A673 (cell line): ENCODE measurements around the gene DIPK1C. TPM values are rescaled to one million over a fixed set of nuclear protein-coding genes. Genes with fewer than 3 reads are reported as not detected.

Experiments
- BruUV-seq: library from RNA; stranded (reverse); fragments of 400-500 nt; replicated peaks from 2 replicates; lab custom pipeline; 2021; lab: Mats Ljungman, UMichigan
- CTCF ChIA-PET: fragments of 300-600 bp; sonication (Branson Sonifier 250); formaldehyde crosslinking; loops from one replicate; lab custom pipeline; 2022; ENCODE audit warnings: antibody characterized with exemption; lab: Charles Lee
- POLR2A ChIA-PET: fragments of 300-600 bp; sonication (Branson Sonifier 250); formaldehyde crosslinking; loops from one replicate; lab custom pipeline; 2022; ENCODE audit warnings: antibody characterized with exemption; ENCODE audit not compliant: low non-redundant PET; lab: Charles Lee
- DNase-seq: peaks from one replicate; pipeline ENCODE4 v3.0.0-alpha.2; 2015; ENCODE audit warnings: low spot score
- H3K27ac ChIP-seq: fragments of 200-600 bp; sonication (generic); 2 replicates; pipeline ENCODE4 v1.5.1; 2016; ENCODE audit warnings: mixed run types, low read depth, mild to moderate bottlenecking, mixed read lengths, antibody characterized with exemption, low read length; ENCODE audit not compliant: poor library complexity, severe bottlenecking
- H3K27me3 ChIP-seq: fragments of 200-600 bp; sonication (generic); replicated peaks from 2 replicates; pipeline ENCODE4 v1.6.1; 2017; ENCODE audit warnings: mixed run types, low read depth, mild to moderate bottlenecking, mixed read lengths, antibody characterized with exemption, low read length; ENCODE audit not compliant: insufficient read depth, poor library complexity
- H3K36me3 ChIP-seq: fragments of 200-600 bp; sonication (generic); 2 replicates; pipeline ENCODE4 v1.6.1; 2016; ENCODE audit warnings: mixed run types, mild to moderate bottlenecking, mixed read lengths, antibody characterized with exemption, low read length; ENCODE audit not compliant: insufficient read depth, poor library complexity, severe bottlenecking
- H3K4me1 ChIP-seq: fragments of 200-600 bp; sonication (generic); 2 replicates; pipeline ENCODE4 v1.6.1; 2017; ENCODE audit warnings: mixed run types, mild to moderate bottlenecking, mixed read lengths, antibody characterized with exemption, low read length; ENCODE audit not compliant: insufficient read depth, poor library complexity, severe bottlenecking
- H3K4me3 ChIP-seq: fragments of 200-600 bp; sonication (generic); 2 replicates; pipeline ENCODE4 v1.5.1; 2016; ENCODE audit warnings: low read depth, mixed run types, mild to moderate bottlenecking, mixed read lengths, low read length; ENCODE audit not compliant: poor library complexity, severe bottlenecking
- H3K9me3 ChIP-seq: fragments of 200-600 bp; sonication (generic); 2 replicates; pipeline ENCODE4 v1.6.1; 2016; ENCODE audit warnings: mixed run types, low read depth, mild to moderate bottlenecking, mixed read lengths, antibody characterized with exemption, low read length; ENCODE audit not compliant: poor library complexity, severe bottlenecking
- CTCF ChIP-seq: fragments of 300-800, 200-600 bp; sonication (generic); conservative IDR thresholded peaks from 2 replicates; pipeline ENCODE4 v1.5.1; 2017; ENCODE audit warnings: low read depth, mild to moderate bottlenecking, antibody characterized with exemption, low read length, moderate library complexity, mixed read lengths
- EZH2 ChIP-seq: fragments of 200-600 bp; sonication (generic); IDR thresholded peaks from 2 replicates; pipeline ENCODE4 v1.6.1; 2017; ENCODE audit warnings: borderline replicate concordance, low read depth, mild to moderate bottlenecking, mixed read lengths, antibody characterized with exemption, low read length; ENCODE audit not compliant: poor library complexity, severe bottlenecking
- intact Hi-C: fragments of 100-400 bp; cut with micrococcal nuclease; formaldehyde crosslinking; loops from one replicate; pipeline ENCODE4 v1.10.0; 2022; ENCODE audit not compliant: unreplicated experiment
- total RNA-seq: library from RNA; stranded (reverse); gene quantifications from 2 replicates; pipeline ENCODE4 v1.2.3, GENCODE V29; 2021

Gene DIPK1C
- total RNA-seq, 1 experiment from 2014 or later, result not detected

DNA sequence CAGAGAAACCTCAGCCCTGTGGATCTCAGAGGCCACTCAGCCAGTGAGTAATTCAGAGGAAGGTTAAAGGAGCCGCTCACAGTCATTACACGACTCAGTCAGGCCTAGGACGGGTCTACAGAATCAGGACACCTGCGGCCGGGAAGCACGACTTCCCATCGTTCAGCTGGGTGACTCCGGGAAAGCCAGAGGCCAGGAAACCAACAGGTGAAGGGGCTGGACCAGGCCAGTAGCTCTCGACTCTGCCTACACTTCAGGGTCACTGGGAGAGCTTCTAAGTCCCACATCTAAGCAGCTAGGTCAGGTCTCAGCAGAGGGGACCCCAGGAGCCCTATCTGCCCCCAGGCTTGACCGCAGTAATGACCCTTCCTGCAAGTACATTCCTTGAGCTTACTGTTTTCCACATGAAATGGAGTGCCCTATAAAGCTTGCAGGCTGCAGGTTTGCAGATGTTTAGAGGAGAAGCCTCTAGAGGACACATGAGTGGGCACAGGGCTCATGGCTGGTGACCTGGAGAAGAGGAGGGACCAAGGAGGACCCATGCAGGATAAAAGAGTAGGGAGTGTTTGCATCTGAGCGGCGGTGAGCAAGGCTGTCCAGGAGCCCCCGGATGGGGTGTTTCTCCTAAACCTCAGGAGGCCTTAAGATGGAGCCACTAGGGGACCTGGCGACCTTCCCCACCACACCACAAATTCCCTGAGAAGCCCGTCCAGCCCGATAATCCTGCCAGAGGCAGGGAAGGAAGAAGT, 9.5 kb downstream of the DIPK1C start:
- Histone ChIP-seq H3K4me1 (no peaks in the 10 kb centered on the region), H3K27ac (no peak overlapping the region), H3K27me3 (peaks cover 29% of the 10 kb centered on the region), H3K36me3 (no peaks in the 10 kb centered on the region), H3K4me3 (no peak overlapping the region), H3K9me3 (no peaks in the 10 kb centered on the region)
- no peak for DNase-seq
- ChIA-PET CTCF (no interaction called here), POLR2A (no interaction called here)
- intact Hi-C loops, result no loop called here
- no TSS peak for BruUV-seq
- no peak for TF ChIP-seq EZH2
- no peak for TF ChIP-seq CTCF

GRCh38 chr18:74446631-74447403, 10.3 kb downstream of the DIPK1C start:
- peaks cover 23% of the 10 kb centered on the region for H3K27me3 ChIP-seq
- DNase-seq, result no peak
- CTCF ChIA-PET, result no interaction called here
- no TSS peak for BruUV-seq
- H3K9me3 ChIP-seq, result no peaks in the 10 kb centered on the region
- no peak overlapping the region for H3K27ac ChIP-seq
- no peak overlapping the region for H3K4me3 ChIP-seq
- POLR2A ChIA-PET, result no interaction called here
- no peak for TF ChIP-seq CTCF
- TF ChIP-seq EZH2, result no peak
- intact Hi-C loops, result no loop called here
- H3K4me1 ChIP-seq, result no peaks in the 10 kb centered on the region
- H3K36me3 ChIP-seq, result no peaks in the 10 kb centered on the region

DNA sequence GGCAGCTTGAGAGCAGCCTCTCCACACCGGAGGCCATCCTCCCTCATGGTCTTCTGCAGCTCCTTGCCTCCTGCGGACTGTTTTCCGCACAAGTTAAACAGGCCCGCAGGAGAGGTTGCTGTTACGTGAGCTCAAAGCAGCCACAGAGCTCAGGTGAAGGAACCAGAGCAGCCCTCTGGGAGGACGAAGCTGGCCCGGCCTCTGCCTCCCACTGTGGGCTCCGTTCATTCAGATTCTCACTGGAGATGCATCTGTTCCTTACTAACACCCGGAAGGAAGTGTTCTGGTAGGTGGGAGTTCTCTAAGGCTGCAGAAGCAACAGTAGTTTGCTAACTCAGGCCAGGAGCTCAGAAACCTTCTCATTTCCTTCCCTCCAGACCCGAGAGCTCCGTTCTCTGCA, 10.9 kb downstream of the DIPK1C start:
- Histone ChIP-seq H3K4me1 (no peaks in the 10 kb centered on the region), H3K9me3 (no peaks in the 10 kb centered on the region), H3K27ac (no peak overlapping the region), H3K27me3 (peaks cover 20% of the 10 kb centered on the region), H3K4me3 (no peak overlapping the region), H3K36me3 (no peaks in the 10 kb centered on the region)
- DNase-seq, result no peak
- BruUV-seq, result no TSS peak
- CTCF ChIA-PET, result no interaction called here
- intact Hi-C loops, result no loop called here
- TF ChIP-seq EZH2 (no peak), CTCF (no peak)
- POLR2A ChIA-PET, result no interaction called here
